HG02870 (cell line): ENCODE measurements around the gene GFRA1.

Source experiments
- ATAC-seq: cut with Tn5 transposase; IDR thresholded peaks from one replicate; pipeline ENCODE4 v1.9.1; 2021; ENCODE audit warnings: mild to moderate bottlenecking, moderate library complexity; ENCODE audit not compliant: unreplicated experiment

GFRA1 gene

DNA sequence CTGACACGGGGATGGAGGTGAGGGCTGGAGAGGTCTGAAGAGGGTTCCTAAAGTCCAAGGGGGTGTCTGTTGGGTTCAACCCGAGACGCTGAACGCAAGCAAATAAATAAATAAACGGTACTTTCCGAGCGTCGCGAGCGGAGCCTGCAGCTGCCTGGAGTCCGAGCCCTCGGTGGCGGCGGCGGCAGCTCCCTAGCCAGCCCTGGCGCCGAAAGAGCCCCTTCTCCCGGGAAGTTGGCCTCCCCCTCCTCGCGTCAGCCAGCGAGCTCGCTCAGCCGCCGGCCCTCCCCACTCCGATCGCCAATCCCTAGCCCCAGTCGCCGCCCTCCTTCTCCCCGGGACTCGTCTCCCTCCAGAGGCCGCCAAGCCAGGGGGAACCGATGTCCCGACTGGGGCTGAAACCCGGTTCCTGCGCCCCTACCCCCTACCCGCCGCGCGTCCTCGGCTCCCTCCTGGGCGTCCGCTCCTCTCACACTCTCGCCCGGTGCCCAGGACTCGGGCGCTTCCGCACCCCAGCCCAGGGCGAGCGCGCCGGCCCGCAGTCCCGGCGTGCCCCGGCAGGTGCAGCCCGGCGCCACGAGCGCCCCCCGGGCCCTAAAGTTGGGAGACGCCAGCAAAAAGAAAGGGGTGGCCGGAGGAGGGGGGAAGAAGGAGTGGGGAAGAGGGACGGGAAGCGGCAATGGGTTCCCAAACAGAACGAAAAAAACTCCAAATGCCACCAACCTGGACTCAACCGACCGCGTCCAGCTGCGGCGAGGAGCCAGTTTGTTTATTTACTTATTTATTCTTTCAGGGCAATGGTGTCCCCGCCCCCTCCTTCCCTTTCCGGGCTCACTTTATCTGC is at the start of gene GFRA1:
GFRA1 (minus strand) TSS at position 767 of the 844 bp plus-strand sequence. CDS start 1,177 bp downstream, outside the sequence.
- no peak for ATAC-seq

DNA sequence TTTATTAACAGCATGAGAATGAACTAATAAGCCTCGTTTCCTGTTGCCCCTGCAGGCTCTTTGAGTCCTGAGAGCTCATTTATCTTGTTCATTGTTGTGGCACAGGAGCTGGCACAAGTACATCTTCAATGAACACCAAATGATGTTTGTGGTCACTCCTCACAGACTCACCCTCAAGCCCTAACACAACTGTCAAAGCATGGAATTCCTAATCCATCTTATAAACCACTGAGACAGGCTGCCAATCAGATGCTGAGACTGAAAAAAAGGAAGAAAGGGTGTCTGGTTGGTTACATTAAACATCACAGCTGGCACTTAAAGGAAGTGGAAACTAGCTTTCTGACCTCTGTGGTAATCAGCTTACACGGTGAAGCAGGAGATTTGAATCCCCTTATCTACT is 43.5 kb upstream of the GFRA1 start:
- ATAC-seq: no peak

DNA sequence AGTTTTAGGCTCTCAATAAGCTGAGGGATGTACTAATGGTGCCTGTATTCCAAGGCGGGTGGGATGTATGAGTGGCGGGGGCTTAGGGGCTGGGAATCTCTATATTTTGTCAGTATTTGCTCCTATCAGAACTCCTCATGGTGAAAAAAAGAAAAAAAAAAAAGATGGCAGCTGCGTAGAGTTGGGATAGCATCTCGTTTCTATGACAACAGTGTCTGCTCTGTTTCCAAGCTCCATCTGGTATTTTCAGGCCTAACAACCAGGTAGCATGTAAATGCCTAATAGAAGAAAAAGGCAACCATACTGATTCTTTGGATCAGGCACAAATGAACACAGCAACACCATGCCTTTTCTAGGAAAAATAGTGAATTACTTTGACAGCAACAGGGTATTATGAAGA is 39.5 kb upstream of the GFRA1 start:
- ATAC-seq: no peak

DNA sequence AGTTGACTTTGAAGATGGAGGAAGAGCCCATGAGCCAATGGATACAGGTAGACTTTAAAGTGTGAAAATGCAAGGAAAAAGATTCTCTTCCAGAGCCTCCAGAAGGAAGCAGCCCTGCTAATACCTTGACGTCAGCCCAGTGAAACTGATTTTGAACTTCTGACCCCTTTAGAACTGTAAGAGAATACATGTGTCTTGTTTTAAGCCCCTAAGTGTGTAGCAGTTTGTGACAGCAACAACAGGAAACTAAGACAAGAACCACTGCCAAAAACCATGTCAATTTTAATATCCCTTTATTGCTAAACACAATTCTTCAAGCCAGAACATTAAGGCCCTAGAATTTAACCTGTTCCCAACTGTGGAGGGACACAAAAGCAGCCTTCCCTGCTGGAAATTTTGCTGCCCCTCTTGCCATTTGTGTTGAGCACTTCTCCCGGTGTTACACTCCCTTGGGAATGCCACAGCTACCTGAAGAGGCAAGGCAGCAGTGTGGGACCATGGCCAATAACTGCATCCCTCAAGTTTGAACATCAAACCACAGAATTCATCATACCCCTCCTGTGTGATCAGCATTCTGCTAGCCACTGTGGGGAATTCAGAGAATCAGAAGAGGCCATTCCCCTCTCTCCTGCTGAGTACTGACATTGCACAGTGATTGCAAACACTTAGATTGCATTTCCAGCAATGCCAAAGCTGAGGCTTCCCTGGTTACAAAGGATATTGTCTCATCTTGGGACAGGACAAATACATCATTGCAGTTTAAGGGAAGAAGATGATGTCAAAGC is 38.9 kb upstream of the GFRA1 start:
- ATAC-seq: no peak

GRCh38 chr10:116311016-116311415 is 38.0 kb upstream of the GFRA1 start:
- no peak for ATAC-seq

GRCh38 chr10:116307455-116307854 is 34.4 kb upstream of the GFRA1 start:
- ATAC-seq: no peak

- ATAC-seq: no peak
Observed at GRCh38 chr10:116306847-116307246, 33.8 kb upstream of the GFRA1 start.

GRCh38 chr10:116304923-116305322 is 31.9 kb upstream of the GFRA1 start:
- ATAC-seq: no peak

- ATAC-seq: no peak
Observed at GRCh38 chr10:116300542-116300941, 27.5 kb upstream of the GFRA1 start.

DNA sequence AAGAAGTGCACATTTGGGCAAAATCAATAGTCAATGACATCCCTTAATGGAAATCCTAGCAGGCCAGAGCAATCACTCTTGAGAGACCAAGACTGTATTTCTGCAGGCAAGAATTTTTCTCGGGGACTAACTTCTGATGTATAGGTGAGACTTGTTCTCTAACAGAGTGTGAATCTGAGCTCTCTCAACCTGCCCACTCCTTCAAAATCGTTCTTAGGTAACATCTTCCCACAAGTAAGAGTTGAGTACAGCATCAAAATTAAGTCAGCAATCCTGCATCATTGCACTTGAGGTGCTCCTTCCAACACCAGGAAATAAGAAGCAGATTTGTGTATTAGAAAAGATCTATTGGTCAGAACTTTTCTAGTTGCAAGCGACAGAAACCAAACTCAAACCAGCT is 25.6 kb upstream of the GFRA1 start:
- ATAC-seq: no peak

DNA sequence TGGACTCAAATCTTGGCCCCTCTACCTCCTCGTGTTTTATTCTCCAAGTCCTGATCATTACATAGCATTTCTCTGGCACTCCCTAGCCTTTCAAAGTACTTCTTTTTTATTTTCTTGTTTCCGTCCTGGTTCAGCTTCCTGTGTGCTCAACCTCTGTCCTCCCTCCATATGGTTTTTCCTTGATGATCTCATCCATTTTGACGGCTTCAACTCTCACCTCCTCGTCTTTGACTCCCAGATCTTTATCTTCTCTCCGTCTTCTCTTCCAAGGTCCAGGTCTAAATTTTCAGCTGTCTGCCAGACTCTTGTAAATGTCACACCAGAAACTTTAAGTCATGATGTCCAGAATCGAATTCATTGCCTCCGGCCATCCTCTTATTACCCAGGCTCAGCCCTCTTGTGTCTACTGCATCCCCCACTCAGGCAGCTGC is 23.3 kb upstream of the GFRA1 start:
- ATAC-seq: no peak

- no peak for ATAC-seq
Observed at GRCh38 chr10:116292493-116292892, 19.5 kb upstream of the GFRA1 start.

DNA sequence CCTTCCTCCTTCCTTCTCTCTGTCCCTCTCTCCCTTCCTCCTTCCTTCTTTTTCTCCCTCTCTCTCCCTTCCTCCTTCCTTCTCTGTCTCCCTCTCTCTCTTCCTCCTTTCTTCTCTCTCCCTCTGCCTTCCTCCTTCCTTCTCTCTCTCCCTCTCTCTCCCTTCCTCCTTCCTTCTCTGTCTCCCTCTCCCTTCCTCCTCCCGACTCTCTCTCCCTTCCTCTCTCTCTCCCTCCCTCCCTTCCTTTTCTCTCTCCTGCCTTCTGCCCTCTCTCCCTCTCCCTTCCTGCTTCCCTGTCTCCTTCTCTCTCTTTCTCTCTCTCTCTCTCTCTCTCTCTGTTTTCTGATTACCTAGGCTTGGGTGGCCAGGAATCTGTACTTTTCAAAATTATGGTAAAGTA is 16.6 kb upstream of the GFRA1 start:
- no peak for ATAC-seq

- ATAC-seq: no peak
Observed at GRCh38 chr10:116287906-116288501, 15.0 kb upstream of the GFRA1 start.

DNA sequence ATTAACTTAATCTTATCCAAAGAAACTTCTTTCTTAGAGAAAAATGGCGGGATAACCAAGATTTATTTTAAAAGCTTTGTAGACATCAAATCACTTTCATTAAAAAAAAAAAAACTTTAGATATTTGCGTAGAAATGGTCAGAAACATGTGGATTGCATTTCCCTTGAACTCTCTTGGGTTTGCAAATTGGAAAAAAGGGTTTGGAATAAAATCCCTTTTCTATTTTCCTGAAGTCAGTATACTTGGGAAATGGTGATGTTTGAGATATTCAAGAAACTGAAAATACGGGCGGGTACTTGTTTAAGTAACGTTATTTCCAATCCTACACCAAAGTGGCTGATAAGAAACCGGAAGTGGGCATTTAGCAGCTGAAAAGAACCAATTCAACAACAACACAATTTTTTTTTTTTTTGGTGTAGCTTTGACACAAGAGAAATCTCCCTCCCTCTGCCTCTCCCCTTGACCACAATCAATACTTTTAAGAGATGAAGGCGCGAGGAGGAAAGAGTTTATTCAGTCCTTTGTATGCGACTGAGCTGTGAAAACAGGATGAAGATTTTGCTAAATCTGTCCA is 13.7 kb upstream of the GFRA1 start:
- ATAC-seq: no peak

DNA sequence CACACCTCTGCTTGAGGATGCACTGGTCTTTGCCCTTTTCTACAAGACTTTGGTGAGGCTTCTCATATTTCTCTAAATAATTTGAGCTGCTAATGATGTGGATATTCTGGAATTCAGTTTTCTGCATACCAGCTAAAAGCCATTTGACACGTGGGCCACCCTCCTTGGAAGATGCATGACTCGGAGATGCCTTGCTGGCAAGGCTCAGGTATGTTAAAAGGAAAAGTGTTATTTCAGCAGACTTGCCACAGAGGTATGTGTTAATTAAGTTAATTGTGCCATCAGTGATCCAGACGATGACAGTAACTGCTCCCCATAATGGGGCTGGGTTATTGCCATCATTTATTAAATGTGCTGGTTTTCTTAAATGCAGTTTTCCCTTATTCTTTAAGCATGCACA is 8.8 kb upstream of the GFRA1 start:
- ATAC-seq: no peak

DNA sequence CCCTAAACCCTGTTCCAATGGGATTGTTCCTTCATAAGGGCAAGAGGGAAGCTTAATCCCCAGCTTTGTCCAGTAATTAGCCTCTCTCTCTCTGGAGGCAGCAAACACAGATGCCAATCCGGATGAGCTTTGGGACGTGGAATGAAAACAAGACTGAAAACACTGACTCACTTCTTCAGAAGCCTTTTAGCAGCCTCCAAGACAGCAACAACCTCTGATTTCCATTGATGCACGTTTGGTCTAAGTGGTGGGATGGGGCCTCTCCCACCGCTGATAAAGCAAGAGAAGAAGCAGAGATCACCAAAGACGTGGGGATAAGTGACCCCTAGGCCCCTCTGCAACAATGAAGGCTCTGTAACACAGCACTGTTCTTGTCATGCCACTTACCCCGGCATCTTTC is 5.8 kb upstream of the GFRA1 start:
- no peak for ATAC-seq

DNA sequence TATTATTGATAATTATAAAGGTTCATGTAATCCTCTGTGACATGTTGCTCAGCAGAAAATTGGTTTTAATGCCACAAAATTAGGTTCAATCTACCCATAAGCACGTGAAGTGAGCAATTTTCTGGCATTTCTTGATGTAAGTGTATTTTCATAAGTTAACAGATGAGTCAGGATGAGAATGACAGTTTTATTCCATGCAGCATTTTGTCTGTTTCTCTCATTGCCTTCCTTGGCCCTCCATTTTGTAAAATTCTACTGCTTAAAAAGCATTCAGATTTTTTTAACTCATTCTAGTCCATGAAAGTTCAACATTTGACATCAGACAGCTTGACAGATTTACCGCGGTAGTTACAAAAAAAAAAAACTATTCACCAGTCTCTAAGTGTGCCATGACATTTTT is 4.0 kb upstream of the GFRA1 start:
- ATAC-seq: no peak

- ATAC-seq: no peak
Observed at GRCh38 chr10:116274064-116274904, 1.3 kb upstream of the GFRA1 start.
